ENCODE results near the gene BRD2.
A peak's percentile ranks its signal among the peaks of the same experiment; 100 is the strongest.
"Not testable (repeated sequence)": the region's sequence is repeated elsewhere in the genome, so short reads cannot be mapped to it uniquely, and the experiment has no call there.

Gene BRD2

GRCh38 chr6:32968093-32968866, at the start of gene BRD2:
BRD2 (plus strand) TSS chr6:32968594; CDS start chr6:32972899, 4,305 bp downstream.
- DNase-seq = peak; percentile 96

- DNase-seq = no peak
These were observed 47.7 kb upstream of the BRD2 start for GRCh38 chr6:32920715-32921114.

GRCh38 chr6:32922083-32922482, 46.3 kb upstream of the BRD2 start:
- DNase-seq = no peak

DNA sequence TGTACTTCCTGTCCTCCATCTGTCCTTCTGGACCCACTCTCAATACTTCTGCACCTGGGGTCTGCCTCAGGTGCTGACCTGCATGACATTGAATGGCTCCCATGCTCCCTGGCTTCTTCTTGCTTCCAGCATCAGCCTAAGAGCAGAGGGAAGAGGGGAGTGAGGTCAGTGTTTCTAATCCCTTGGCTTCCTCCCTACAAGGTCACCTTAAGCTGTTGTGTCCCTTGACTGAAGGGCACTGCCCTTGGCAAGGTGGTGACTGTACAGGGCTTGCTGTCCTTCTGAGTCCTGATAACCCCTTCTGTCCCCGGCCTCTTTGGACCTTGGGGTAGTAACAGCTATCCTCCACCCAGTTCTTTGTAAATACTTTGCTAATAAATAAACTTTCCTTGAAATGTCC, 37.2 kb upstream of the BRD2 start:
- no peak for DNase-seq

DNA sequence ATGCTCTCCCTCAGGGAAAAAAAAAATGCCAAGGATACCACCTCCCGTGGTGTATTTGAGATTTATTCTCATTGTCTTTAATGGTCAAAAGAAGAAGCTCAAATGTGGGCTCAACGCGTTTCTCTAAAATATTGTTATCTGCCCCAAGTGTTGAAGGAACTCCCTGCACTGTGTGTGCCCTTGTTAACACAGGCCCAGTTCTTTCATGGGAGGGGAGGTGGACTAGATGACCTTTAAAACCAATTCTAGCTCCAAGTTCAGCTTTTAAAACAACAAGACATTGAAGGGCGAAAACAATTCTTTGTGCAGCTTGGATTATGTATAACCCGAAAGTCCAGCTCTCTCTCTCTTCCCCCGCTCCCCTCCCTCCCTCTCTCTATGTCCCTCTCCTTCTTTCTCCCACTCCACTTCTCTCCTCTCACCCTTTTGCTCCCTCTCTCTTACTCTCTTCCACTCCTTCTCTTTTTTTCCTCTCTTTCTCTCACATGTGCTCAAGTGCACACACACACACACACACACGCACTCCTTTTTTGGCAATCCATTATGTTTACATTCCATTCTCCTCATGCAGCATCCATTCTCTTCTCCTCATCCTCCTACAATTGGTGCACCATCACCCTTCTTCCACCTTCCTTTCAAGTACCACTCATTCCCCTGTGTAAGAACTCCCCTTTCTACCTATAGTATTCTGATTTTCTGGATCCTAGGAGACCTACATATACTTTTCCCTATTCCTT, 36.1 kb upstream of the BRD2 start:
- DNase-seq = no peak

DNA sequence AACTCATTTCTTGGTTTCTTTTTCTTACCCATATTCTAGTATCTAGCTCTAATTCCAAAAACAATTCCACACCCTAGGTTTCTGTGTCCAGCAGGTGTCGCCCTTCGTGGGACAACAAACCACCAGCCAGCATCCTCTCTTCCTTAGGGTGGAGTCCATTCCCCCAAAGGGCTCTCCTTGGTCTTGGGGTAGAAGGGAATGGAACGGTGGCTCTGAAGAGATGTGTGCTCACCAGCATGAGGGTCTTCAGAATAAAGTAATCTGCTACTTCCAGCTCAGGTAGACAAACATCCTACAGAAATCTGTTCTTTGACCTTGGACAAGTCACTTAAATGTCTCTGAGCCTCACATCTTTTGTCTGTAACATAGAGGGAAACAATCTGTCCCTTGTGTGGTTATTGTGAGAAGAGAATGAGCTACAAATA, 34.7 kb upstream of the BRD2 start:
- peak; percentile 65 for DNase-seq

- DNase-seq = no peak
These were observed 32.7 kb upstream of the BRD2 start for GRCh38 chr6:32935551-32936238.

DNA sequence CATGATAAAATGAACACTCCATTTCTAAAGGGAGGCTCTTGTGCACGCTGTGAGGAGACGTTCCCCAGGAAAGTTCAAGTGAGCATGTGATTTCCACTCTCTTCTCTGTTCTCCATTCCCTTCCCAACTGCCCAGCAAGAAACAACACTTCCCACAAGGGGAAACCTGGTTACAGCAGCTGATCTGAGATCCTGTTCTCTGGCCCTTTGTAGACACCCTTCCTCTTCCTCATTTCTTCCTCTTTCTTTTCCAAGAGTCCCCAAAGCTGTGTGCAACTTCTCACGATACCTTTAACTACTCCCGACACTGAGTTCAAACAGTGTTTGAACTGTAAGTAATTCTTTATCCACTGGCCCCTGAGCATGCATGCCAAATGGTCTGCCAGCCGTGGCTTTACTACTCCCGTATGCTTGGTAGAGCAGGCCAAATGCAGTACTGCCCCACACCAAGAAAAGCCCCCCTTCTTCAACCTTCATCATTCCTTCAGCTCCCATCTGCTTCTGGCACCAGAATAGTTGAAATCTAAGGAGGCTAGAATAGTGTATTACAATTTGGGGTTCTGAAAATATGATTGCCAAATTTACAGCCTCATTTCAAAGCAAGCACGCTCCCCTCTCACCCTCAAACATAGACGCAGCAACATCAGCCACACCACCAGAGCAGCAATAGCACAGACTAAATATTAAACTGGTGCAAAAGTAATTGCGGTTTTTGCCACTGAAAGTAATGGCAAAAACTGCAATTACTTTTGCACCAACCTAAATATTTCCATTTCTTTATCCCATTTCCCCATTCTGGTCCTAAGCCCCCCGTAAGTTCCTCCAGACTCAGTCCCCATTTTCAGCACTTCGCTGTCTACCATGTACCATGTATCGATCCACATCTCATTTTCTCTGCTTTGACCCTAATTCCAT, 31.9 kb upstream of the BRD2 start:
- no peak for DNase-seq

GRCh38 chr6:32937230-32937633, 31.2 kb upstream of the BRD2 start:
- no peak for DNase-seq

GRCh38 chr6:32938494-32938893, 29.9 kb upstream of the BRD2 start:
- DNase-seq = no peak

DNA sequence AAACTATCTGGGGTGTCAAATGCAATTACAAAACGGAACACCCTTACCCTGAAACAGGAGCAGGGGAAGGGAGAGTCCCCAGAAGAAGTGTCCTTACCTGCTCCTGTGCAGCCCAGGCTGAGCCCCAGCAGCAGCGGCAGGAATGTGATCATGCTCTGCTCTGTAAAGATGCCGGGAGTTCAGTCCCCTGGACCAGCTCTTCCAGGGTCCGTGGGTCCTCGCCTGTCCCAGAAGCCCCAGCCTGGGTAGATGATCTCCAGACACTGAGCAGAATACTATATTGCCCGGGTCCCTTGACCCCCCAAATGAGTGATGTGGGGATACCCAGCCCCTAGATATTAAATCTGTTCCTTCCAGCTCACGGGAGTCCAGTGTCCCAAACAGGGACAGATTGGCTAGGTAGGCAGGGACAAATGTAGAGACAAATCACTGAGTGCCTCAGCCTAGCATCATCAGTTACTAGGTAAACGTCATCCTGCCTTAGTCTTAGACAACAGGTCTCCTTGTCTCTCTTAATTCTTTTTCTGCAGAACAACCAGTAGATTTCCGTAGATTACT, 27.7 kb upstream of the BRD2 start, which contains the start of gene HLA-DMB:
HLA-DMB (minus strand) TSS at position 373 of the 558 bp plus-strand sequence; CDS start at position 152, 221 bp downstream.
- DNase-seq = peak; percentile 12

GRCh38 chr6:32941214-32941768, 27.1 kb upstream of the BRD2 start:
- DNase-seq = no peak

DNA sequence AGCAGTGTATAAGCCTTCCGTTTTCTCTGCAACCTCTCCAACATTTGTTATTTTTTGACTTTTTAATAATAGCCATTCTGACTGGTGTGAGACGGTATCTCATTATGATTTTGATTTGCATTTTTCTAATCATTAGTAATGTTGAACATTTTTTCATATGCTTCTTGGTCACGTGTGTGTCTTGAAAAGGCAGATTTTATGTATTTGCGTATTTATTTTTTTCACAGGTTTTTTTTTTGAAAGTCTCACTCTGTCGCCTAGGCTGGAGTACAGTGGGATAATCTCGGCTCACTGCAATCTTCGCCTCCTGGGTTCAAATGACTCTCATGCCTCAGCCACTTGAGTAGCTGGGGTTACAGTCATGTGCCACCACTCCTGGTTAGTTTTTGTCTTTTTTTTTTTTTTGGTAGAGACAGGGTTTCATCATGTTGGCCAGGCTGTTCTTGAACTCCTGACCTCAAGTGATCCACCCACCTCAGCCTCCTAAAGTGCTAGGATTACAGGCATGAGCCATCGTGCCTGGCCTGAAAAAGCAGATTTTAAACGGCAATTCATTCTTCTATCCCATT, 25.8 kb upstream of the BRD2 start:
- DNase-seq = not testable (repeated sequence)

DNA sequence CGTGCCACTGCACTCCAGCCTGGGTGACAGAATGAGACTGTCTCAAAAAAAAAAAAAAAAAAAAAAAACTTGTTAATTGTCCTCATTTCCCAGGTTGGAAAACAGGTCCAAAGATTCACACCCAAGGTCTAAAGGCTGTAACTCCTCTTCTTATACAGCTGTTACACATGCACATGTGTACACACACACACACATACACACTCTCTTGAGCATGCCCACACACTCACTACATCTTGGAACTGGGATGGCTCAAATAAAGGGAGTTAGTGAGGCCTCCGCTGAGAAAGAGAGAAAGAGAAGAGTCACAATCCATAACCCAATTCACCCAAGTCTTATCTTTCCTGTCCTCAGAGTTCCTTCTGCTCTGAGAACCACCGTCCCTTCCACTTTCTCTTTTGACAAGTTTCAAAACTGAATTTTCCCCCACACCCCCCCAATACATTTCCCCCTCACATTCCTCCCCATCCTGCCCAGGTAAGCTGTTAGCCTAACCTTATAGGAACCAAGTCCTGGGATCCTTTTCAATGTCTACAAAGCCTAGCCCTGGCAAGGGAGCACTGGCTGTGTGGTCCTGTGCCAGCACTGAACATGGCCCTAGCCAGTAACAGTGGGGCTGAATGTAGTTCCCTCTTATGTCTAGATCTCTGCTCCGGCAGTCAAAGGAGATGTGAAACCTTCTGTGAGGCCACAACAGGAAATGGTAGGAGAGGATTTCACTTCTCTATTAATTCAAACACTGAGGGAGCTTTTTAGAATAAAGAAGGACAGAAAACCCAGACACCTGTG, 24.3 kb upstream of the BRD2 start:
- no peak for DNase-seq

GRCh38 chr6:32945108-32945760, 23.2 kb upstream of the BRD2 start:
- DNase-seq = no peak

DNA sequence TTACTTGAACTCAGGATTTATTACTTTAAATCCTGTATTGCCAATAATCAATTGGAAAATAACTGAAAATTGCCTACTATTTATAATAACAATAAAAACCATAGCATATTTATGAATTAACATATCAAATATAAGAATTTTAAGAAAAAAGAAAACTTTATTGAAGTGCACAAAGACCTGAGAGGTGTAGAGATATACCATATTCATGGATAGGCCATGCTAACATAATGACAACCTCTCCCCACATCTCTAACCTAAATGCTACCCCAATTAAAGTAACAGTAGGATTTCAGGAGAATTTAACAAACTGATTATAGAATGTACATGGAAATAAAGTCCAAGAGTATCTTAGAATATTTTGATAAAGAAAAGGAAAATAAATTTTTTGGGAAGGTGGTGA, 22.4 kb upstream of the BRD2 start:
- no peak for DNase-seq

- DNase-seq = no peak
These were observed 21.5 kb upstream of the BRD2 start for GRCh38 chr6:32946893-32947292.

DNA sequence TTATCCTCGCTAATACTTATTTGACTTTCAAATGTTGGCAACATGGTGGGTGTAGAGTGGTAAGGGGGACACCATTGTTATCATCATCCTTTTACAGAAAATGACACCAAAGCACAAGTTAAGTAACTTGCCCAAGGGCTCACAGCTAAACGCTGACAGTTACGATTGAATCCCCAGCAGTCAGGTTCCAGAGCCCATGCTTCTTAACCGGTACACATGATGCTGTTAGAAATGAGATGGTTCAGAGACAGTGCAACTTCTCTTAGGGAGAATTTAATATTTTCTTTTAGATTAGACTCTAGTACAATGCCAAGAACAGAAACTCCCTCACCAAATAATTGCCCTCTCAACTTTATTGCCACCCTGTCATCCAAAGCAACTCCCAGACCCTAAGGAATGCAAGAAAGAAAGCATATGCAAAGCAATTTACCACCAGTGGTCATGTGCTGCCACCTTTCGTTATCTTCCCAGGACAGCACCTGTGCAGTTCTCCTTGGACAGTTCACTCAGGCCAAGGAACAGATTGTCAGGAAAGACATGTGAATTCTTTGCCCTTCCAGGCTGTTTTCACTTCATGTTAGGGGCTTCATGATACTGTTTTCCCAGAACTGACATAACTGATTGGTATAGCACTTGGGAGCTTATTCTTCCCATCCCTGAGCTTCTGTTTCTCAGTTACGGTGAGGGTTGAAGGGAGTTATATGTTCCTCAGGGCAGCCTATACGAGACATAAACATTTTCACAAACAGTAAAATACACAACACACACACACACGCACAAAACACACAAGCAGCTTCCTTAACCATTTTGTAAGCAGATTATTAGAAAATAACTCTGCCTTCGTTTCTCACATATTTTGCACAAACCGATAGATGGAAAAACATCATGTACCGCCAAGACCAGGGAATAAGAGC, 20.6 kb upstream of the BRD2 start:
- peak; percentile 10 for DNase-seq

GRCh38 chr6:32949113-32949512, 19.3 kb upstream of the BRD2 start:
- DNase-seq = no peak
